HG02885 (cell line): Measurements from ENCODE around the gene GBGT1.

Experiments used
- ATAC-seq: cut with Tn5 transposase; IDR thresholded peaks from one replicate; pipeline ENCODE4 v1.9.1; 2021; ENCODE audit warnings: mild to moderate bottlenecking; ENCODE audit not compliant: unreplicated experiment, poor library complexity

GBGT1 gene

GRCh38 chr9:133117271-133118178 lies 46.2 kb downstream of the GBGT1 start:
- ATAC-seq, result no peak

DNA sequence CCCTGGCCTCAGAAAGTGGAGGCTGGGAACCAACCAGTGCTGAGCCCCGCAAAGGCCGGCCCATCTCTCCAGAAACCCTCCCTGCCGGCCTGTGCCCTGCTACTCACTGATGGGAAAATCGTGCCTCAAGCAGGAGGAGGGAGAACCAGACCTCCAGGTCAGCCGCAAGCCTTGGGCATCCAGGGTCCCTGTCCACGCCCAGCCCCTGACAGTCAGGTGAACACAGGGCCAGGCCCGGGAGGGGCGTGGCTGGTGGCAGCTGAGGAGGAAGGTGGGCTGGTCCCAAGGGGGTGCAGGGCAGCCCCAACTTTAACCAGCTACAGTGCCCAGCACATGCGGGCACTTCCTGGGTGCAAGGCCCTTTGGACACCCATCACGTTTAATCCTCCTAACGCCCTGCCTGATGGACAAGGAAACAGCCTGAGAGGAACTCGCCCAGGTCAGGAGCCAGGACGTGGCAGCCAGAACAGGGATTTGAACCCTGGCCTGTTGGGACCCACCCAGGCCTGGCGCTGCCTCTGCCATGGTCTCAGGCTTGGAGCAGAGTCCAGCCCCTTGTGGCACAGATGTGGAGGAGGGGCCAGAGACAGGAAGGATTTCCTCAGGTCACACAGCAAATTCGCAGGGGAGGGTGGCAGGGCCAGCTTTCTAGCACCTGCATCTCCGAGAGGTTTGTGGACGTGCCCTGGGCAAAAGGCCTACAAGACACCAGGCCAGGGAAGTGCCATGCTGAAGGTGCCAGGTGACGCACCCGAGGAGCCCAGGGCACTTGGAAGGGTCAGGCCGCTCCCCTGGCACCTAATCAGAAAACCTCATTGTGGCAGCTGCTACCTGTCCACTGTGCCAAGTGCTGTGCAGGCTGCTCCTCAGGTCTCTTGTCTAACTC lies 47.1 kb downstream of the GBGT1 start:
- ATAC-seq, result no peak

DNA sequence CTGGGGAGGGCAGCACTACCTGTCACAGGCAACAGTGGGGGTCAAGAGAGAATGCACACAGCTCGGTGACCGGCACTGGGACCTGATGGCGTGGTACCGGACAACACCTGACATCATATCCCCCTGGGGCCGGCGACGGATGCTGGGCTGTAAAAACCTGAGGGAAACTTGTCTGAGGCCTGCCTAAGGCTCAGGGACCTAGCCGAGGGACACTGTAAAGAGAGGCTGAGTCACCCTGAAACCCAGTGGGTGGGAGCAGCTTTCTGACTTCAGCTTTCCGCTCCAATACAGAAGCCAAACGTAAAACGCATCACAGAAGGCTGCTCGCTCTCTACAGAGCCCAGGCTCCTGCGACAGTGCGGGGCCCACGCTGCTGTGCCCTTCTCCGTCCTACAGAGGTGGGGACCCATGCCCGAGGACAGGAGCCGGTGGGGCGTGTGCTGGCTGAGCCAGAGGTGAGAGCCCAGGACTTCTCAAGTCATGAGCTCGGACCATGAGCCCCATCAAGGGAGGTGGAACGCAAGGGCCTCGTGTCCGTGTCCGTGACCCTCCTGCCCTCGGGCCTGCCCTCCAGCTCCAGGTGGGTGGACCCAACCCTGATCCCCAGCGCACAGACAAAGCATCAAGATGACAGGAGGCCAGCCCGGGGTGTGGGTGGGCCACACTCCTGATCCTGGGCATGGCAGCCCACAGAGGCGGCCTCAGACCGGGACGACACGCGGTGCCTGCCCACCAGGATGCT lies 47.9 kb downstream of the GBGT1 start:
- peak; percentile 77 for ATAC-seq

DNA sequence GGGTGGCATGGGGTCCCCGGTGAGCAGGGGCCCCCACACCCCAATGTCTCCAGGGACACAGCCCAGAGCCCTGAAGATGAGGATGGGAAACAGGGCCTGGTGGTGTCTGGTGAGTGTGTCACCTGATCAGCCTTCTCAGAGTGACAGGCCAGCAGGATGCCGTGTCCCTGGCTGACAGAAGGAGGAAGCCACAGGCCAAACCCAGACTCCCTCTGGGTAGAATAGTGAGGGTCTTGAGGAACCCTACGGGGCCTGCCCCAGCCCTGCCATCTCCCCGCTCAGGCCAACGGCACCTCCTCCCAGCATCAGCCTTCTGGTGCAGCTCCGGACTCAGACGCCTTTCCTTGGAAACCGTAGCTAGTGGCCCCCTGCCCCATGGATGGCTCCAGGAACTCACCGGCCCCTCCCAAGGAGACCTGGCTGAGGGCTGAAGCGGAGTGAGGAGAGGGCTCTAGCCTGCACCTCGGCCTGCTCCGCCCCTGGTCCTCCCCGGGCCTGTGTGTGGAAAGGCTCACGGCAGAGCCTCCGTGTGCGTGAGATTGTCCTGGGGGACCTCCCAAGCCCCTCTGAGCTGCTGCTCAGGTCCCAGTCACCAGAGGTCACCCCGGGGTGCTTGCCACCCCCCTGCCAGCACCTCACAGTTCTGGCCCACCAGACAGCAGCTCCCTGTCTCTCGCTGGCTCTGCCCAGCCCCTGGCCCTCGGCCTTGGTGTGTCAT lies 48.7 kb downstream of the GBGT1 start:
- ATAC-seq, result peak; percentile 9

- ATAC-seq, result no peak
Measured at GRCh38 chr9:133113949-133114885, 49.5 kb downstream of the GBGT1 start.

DNA sequence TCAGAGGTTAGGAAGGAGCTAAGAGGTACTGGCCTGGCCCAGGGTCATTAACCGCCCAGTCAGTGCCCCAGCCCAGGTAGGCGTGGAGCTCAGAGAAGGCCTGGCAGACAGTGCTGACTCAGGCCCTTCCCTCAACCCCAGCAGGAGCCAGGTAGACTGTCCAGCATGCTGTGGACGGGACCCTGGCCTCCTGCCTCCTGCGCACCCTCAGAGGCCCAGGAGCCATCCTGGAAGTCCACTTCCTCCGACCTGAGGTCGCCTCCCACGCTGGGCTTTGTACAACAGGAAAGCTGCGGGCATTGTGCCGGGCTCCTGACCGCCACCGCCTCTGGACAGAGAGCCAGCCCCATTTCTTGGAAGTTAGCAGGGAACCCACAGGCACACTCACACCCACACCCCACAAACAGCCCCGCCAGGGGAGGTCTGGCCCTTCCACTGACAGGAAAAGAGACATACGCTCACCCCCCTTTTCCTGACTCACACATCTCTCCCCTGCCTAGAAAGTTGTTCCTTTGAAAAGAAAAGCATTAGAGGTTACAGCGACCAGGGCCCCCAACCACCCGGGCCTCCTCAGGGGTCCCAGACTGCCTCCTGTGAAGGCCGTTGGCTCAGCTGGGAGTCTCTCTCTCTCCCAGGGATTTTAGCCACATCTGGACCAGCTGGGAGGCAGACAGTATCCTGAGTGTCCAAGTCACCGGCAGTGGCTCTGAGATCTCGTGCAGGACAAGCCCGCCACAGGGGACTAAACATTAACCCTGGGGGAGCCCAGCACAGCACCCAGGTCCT lies 50.4 kb downstream of the GBGT1 start:
- ATAC-seq, result no peak

GRCh38 chr9:133112663-133113026 lies 51.1 kb downstream of the GBGT1 start:
- ATAC-seq, result no peak

DNA sequence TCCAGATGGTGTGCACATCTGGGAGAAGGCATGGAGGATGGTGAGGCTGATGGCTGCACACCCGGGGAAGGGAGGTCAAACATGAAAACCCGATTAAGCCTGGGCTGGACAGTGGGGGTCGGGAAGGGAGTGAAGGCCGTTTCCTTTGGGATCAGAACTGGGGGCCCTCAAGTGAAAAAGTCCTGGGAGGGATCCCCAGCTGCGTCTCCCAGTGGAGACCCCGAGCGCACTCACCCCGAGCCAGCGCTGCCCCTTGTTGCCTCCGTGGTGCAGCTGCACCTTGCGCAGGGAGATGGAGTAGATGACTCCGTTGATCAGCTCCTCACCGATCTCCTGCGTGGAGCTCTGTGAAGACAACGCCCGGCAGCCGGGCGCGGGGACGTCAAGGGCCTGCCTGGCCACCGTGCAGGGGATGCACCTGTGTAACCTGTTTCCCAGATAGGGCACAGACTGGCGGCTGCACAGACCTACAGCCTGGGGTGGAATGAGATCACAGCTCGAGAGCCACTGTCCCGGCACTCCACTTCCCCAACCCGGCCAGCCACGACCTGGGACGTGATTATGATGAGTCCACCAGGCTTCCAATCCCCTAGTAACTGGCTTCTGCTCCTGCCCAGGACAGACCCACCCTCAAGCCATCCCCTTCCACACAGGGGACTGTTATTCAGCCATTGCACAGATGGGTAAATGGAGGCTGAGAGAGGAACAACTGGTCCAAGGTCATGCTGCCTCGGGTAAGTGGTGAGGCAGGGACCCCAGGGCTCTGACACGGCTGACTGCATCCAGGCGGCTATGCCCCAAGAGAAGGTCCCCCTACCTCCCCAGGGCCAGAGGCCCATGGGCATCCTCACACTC lies 51.7 kb downstream of the GBGT1 start:
- ATAC-seq, result no peak

GRCh38 chr9:133109931-133110650 lies 53.6 kb downstream of the GBGT1 start:
- no peak for ATAC-seq

GRCh38 chr9:133108794-133109641 lies 54.7 kb downstream of the GBGT1 start:
- ATAC-seq, result no peak

DNA sequence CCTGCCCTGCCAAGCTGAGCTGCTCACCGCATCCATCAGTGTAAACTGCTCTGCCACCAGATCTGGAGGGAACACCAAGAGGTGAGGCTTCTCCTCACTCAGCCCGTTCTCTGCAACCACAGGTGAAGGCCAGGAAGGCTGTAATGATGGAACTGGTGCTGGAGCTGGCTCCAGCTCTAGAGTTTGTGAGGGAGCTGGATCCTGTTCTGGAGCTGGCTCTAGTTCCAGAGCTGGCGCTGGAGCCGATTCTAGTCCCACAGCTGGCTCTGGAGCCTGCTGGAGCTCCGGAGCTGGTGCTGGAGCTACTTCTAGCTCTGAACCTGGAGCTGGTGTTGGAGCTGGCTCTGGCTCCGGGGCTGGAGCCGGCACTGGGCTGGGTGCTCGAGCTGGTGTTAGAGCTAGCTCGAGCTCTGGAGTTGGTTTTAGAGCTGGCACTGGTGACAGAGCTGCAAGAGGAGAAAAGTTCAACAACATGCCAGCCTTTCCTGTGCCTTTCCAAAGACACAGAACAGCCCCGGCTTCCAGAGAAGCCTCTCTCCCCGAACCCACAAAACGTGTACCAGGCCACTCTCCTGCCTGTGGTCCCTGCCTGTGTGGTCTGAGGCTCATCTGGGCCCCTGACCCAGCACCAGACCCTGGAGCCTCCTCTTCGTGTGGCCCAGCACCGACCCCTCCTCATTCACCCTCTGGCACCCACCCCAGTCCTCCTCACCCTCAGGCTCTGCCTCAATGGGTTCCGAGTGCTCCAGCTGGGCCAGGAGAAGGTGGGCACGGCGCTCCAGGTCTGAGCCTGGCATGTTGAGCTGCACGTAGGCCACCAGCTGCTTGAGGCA lies 55.5 kb downstream of the GBGT1 start:
- no peak for ATAC-seq

DNA sequence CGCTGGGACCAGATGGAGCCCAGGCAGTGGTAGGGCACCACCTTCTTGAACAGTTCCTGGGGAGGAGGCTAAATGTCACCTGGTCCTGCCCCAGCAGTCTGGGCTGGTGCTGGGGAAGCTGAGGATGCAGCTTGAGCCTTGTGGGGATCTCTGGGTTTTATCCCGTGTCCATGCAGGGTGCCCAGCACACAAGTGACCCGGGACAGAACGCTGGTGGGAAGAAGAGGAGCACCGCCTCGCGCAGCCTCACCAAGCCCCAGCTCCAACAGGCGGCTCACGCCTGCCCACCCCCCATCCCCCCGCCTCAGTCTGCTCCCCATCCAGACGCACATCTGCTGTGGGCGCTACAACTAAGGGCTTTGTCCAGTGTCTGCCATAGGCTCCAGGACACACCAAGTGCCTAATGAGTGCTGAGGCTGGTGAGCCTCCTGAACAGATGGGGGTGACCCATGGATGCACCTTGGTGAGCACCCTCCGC lies 56.4 kb downstream of the GBGT1 start:
- ATAC-seq, result no peak

- no peak for ATAC-seq
Measured at GRCh38 chr9:133106511-133107244, 57.0 kb downstream of the GBGT1 start.

- ATAC-seq, result no peak
Measured at GRCh38 chr9:133105461-133105770, 58.3 kb downstream of the GBGT1 start.
